Calu3 (cell line): ENCODE results near the gene IRF1. TPM values are rescaled to one million over a fixed set of nuclear protein-coding genes. Genes with fewer than 3 reads are reported as not detected.

Experiments used
- BruUV-seq: library from RNA; stranded (reverse); fragments of 400-500 nt; replicated peaks from 2 replicates; lab custom pipeline; 2021; lab: Mats Ljungman, UMichigan
- CTCF ChIA-PET: fragments of 300-600 bp; sonication (Branson Sonifier 250); formaldehyde crosslinking; loops from one replicate; lab custom pipeline; 2022; ENCODE audit warnings: antibody characterized with exemption; lab: Charles Lee
- DNase-seq: peaks from one replicate; pipeline ENCODE4 v3.0.0; 2022
- H3K27ac Mint-ChIP-seq: one replicate; pipeline ENCODE4 v1.8.0; 2022; ENCODE audit warnings: mixed read lengths; ENCODE audit not compliant: unreplicated experiment
- H3K27me3 Mint-ChIP-seq: one replicate; pipeline ENCODE4 v1.8.0; 2022; ENCODE audit warnings: mixed read lengths; ENCODE audit not compliant: unreplicated experiment
- H3K36me3 Mint-ChIP-seq: one replicate; pipeline ENCODE4 v1.8.0; 2022; ENCODE audit warnings: mild to moderate bottlenecking, moderate library complexity, mixed read lengths; ENCODE audit not compliant: insufficient read depth, unreplicated experiment
- H3K4me1 Mint-ChIP-seq: one replicate; pipeline ENCODE4 v1.8.0; 2022; ENCODE audit warnings: mild to moderate bottlenecking, low read depth, mixed read lengths; ENCODE audit not compliant: unreplicated experiment
- H3K4me3 Mint-ChIP-seq: one replicate; pipeline ENCODE4 v1.8.0; 2022; ENCODE audit warnings: mild to moderate bottlenecking, low read depth, moderate library complexity, mixed read lengths; ENCODE audit not compliant: unreplicated experiment
- H3K9me3 Mint-ChIP-seq: one replicate; pipeline ENCODE4 v1.8.0; 2022; ENCODE audit warnings: low read depth, mixed read lengths; ENCODE audit not compliant: unreplicated experiment
- CTCF ChIP-seq: fragments of 200-600 bp; IDR thresholded peaks from one replicate; pipeline ENCODE4 v1.8.0; 2022; ENCODE audit warnings: antibody characterized with exemption; ENCODE audit not compliant: unreplicated experiment
- intact Hi-C: fragments of 100-400 bp; cut with micrococcal nuclease; formaldehyde crosslinking; loops from one replicate; pipeline ENCODE4 v1.10.0; 2022; ENCODE audit not compliant: unreplicated experiment
- total RNA-seq: library from RNA; stranded (reverse); gene quantifications from 2 replicates; pipeline ENCODE4 v1.2.3, GENCODE V29; 2022

Gene IRF1
- total RNA-seq, 1 experiment from 2014 or later: 64.0 TPM

- no peak for TF ChIP-seq CTCF
- CTCF ChIA-PET: interaction anchor here (2.0 kb wide), 1 partner anchor 12 kb away, joined by 6 read pairs; no protein-coding TSS in a partner anchor
- Mint-ChIP-seq H3K36me3 (peaks cover 64% of the 10 kb centered on the region), H3K27me3 (no peaks in the 10 kb centered on the region), H3K9me3 (no peaks in the 10 kb centered on the region), H3K27ac (no peak overlapping the region), H3K4me1 (peaks cover 11% of the 10 kb centered on the region), H3K4me3 (no peak overlapping the region)
- no peak for DNase-seq
- intact Hi-C loops: no loop called here
- no TSS peak for BruUV-seq
Measured at GRCh38 chr5:132483661-132484390, 6.7 kb downstream of the IRF1 start.

- Mint-ChIP-seq H3K27me3 (no peaks in the 10 kb centered on the region), H3K4me1 (peaks cover 7% of the 10 kb centered on the region), H3K9me3 (no peaks in the 10 kb centered on the region), H3K36me3 (peaks cover 63% of the 10 kb centered on the region), H3K4me3 (no peak overlapping the region), H3K27ac (no peak overlapping the region)
- TF ChIP-seq CTCF: no peak
- CTCF ChIA-PET: interaction anchor here (0.6 to 2.0 kb wide), 2 partner anchors 12 to 13 kb away, joined by 3 to 6 read pairs; no protein-coding TSS in a partner anchor
- DNase-seq: no peak
- no TSS peak for BruUV-seq
- intact Hi-C loops: no loop called here
Measured at GRCh38 chr5:132483101-132483500, 7.5 kb downstream of the IRF1 start.

- Mint-ChIP-seq H3K36me3 (peaks cover 61% of the 10 kb centered on the region), H3K27me3 (no peaks in the 10 kb centered on the region), H3K4me1 (peaks cover 7% of the 10 kb centered on the region), H3K4me3 (no peak overlapping the region), H3K9me3 (no peaks in the 10 kb centered on the region), H3K27ac (no peak overlapping the region)
- intact Hi-C loops: no loop called here
- no TSS peak for BruUV-seq
- TF ChIP-seq CTCF: no peak
- DNase-seq: no peak
- CTCF ChIA-PET: interaction anchor here (0.6 to 0.7 kb wide), 2 partner anchors 14 to 20 kb away, joined by 3 read pairs; no protein-coding TSS in a partner anchor
Measured at GRCh38 chr5:132481596-132482211, 8.9 kb downstream of the IRF1 start.

GRCh38 chr5:132480893-132481595, 9.5 kb downstream of the IRF1 start:
- Mint-ChIP-seq H3K27ac (no peak overlapping the region), H3K36me3 (peaks cover 54% of the 10 kb centered on the region), H3K9me3 (no peaks in the 10 kb centered on the region), H3K4me1 (peaks cover 14% of the 10 kb centered on the region), H3K27me3 (no peaks in the 10 kb centered on the region), H3K4me3 (no peak overlapping the region)
- intact Hi-C loops: no loop called here
- BruUV-seq: no TSS peak
- TF ChIP-seq CTCF: no peak
- CTCF ChIA-PET: interaction anchor here (1.7 kb wide), 1 partner anchor 9 kb away, joined by 3 read pairs; the partner anchor contains the start of gene IRF1
- DNase-seq: no peak
